WERI-Rb-1 (cell line): ENCODE measurements around the gene DDX24.

Source experiments
- DNase-seq: peaks from one replicate; pipeline ENCODE4 v3.0.0-alpha.2; 2020
- H3K27ac ChIP-seq: fragments of 250-450 bp; sonication (Bioruptor Pico); 2 replicates; pipeline ENCODE4 v1.5.1; 2020; ENCODE audit warnings: mild to moderate bottlenecking, moderate library complexity
- H3K27me3 ChIP-seq: fragments of 250-450 bp; sonication (Bioruptor Pico); 2 replicates; pipeline ENCODE4 v1.5.1; 2021; ENCODE audit warnings: mild to moderate bottlenecking, low read depth, moderate library complexity; ENCODE audit not compliant: insufficient read depth, severe bottlenecking
- H3K36me3 ChIP-seq: fragments of 250-450 bp; sonication (Bioruptor Pico); 2 replicates; pipeline ENCODE4 v1.5.1; 2020; ENCODE audit warnings: mild to moderate bottlenecking, moderate library complexity
- H3K4me3 ChIP-seq: 2 replicates; pipeline ENCODE4 v1.5.1; 2011; ENCODE audit warnings: low read depth, mild to moderate bottlenecking, control low read depth, low read length
- H3K9me3 ChIP-seq: fragments of 250-450 bp; sonication (Bioruptor Pico); 2 replicates; pipeline ENCODE4 v1.5.1; 2021; ENCODE audit warnings: mild to moderate bottlenecking, moderate library complexity; ENCODE audit not compliant: severe bottlenecking
- CTCF ChIP-seq: IDR thresholded peaks from 2 replicates; pipeline ENCODE4 v1.5.1; 2011; ENCODE audit warnings: low read depth, mild to moderate bottlenecking, control low read depth, inconsistent platforms, low read length

The DDX24 gene

GRCh38 chr14:94048691-94049624 lies 32.0 kb downstream of the DDX24 start:
- no peaks in the 10 kb centered on the region for H3K27me3 ChIP-seq
- H3K36me3 ChIP-seq, result peaks cover 92% of the 10 kb centered on the region
- no peaks in the 10 kb centered on the region for H3K9me3 ChIP-seq
- TF ChIP-seq CTCF, result no peak
- H3K4me3 ChIP-seq, result no peak overlapping the region
- DNase-seq, result peak; percentile 87
- peak overlapping the region; percentile 43 for H3K27ac ChIP-seq

GRCh38 chr14:94047581-94047980 lies 33.4 kb downstream of the DDX24 start:
- no peaks in the 10 kb centered on the region for H3K9me3 ChIP-seq
- peaks cover 87% of the 10 kb centered on the region for H3K36me3 ChIP-seq
- no peak for DNase-seq
- no peak overlapping the region for H3K27ac ChIP-seq
- no peak for TF ChIP-seq CTCF
- no peaks in the 10 kb centered on the region for H3K27me3 ChIP-seq
- no peak overlapping the region for H3K4me3 ChIP-seq

- no peak for TF ChIP-seq CTCF
Measured at GRCh38 chr14:94046696-94047250, 34.2 kb downstream of the DDX24 start.

GRCh38 chr14:94045563-94046345 lies 35.2 kb downstream of the DDX24 start:
- peak; percentile 4 for DNase-seq
- no peak for TF ChIP-seq CTCF
- Histone ChIP-seq H3K36me3 (peaks cover 69% of the 10 kb centered on the region), H3K27ac (no peak overlapping the region), H3K27me3 (no peaks in the 10 kb centered on the region), H3K9me3 (no peaks in the 10 kb centered on the region), H3K4me3 (no peak overlapping the region)

More at GRCh38 chr14:94046696-94047250, 34.2 kb downstream of the DDX24 start:
- Histone ChIP-seq H3K27me3 (no peaks in the 10 kb centered on the region), H3K9me3 (no peaks in the 10 kb centered on the region), H3K36me3 (peaks cover 79% of the 10 kb centered on the region), H3K27ac (no peak overlapping the region), H3K4me3 (no peak overlapping the region)
- DNase-seq, result peak; percentile 0

- Histone ChIP-seq H3K36me3 (peaks cover 62% of the 10 kb centered on the region), H3K27me3 (no peaks in the 10 kb centered on the region), H3K27ac (no peak overlapping the region)
Measured at GRCh38 chr14:94045101-94045500, 35.9 kb downstream of the DDX24 start.

More at GRCh38 chr14:94045101-94045500, 35.9 kb downstream of the DDX24 start:
- TF ChIP-seq CTCF, result no peak
- H3K9me3 ChIP-seq, result no peaks in the 10 kb centered on the region
- no peak for DNase-seq
- no peak overlapping the region for H3K4me3 ChIP-seq
